Measurements from ENCODE around the gene NOL3.

GRCh38 chr16:67146523-67147357, 23.6 kb upstream of the NOL3 start:
- TF ChIP-seq TCF12 (IDR thresholded peaks at IDR 0.05; ENCODE audit: low read depth) (no peak), TAF1 (IDR thresholded peaks at IDR 0.05; ENCODE audit: low read depth) (no peak), EP300 (IDR thresholded peaks at IDR 0.05; ENCODE audit: borderline replicate concordance) (no peak), CEBPB (IDR thresholded peaks at IDR 0.05) (no peak), EGR1 (IDR thresholded peaks at IDR 0.05) (no peak), YY1 (IDR thresholded peaks at IDR 0.05; ENCODE audit: low read depth) (no peak), REST (IDR thresholded peaks at IDR 0.05; ENCODE audit: low read depth) (no peak), MAX (IDR thresholded peaks at IDR 0.05) (no peak)
